Fibroblast of skin of right quadriceps (primary cell): ENCODE measurements around the gene NGEF.
A peak's percentile ranks its signal among the peaks of the same experiment; 100 is the strongest.
"Not testable (repeated sequence)": the region's sequence is repeated elsewhere in the genome, so short reads cannot be mapped to it uniquely, and the experiment has no call there.

ENCODE experiments used
- DNase-seq: peaks from one replicate; pipeline ENCODE4 v3.0.0-alpha.2; 2013

The NGEF gene

GRCh38 chr2:233013027-233013461 is at the start of gene NGEF:
NGEF (minus strand) TSS chr2:233013256; CDS start chr2:232974890, 38,366 bp downstream.
- no peak for DNase-seq

- no peak for DNase-seq
Measured at GRCh38 chr2:233062451-233062850, 49.4 kb upstream of the NGEF start.

- DNase-seq: no peak
Measured at GRCh38 chr2:233061591-233062450, 48.8 kb upstream of the NGEF start.

GRCh38 chr2:233060980-233061590 is 48.0 kb upstream of the NGEF start:
- no peak for DNase-seq

GRCh38 chr2:233060501-233060979 is 47.5 kb upstream of the NGEF start:
- no peak for DNase-seq

GRCh38 chr2:233059797-233060500 is 46.9 kb upstream of the NGEF start, which contains the start of gene INPP5D:
INPP5D (plus strand) TSS chr2:233060342; CDS start chr2:233060479, 137 bp downstream.
- no peak for DNase-seq

- no peak for DNase-seq
Measured at GRCh38 chr2:233059547-233059796, 46.4 kb upstream of the NGEF start.

- DNase-seq: no peak
Measured at GRCh38 chr2:233058717-233059546, 45.9 kb upstream of the NGEF start.

GRCh38 chr2:233056961-233057605 is 44.0 kb upstream of the NGEF start:
- no peak for DNase-seq

GRCh38 chr2:233055362-233055761 is 42.3 kb upstream of the NGEF start:
- DNase-seq: no peak

- DNase-seq: peak; percentile 26
Measured at GRCh38 chr2:233053928-233054784, 41.1 kb upstream of the NGEF start.

- not testable (repeated sequence) for DNase-seq
Measured at GRCh38 chr2:233052517-233052916, 39.5 kb upstream of the NGEF start.

GRCh38 chr2:233051241-233052149 is 38.4 kb upstream of the NGEF start:
- peak; percentile 35 for DNase-seq

- DNase-seq: no peak
Measured at GRCh38 chr2:233049194-233049761, 36.2 kb upstream of the NGEF start.

GRCh38 chr2:233048569-233049193 is 35.6 kb upstream of the NGEF start:
- DNase-seq: no peak

GRCh38 chr2:233047667-233048066 is 34.6 kb upstream of the NGEF start:
- no peak for DNase-seq

- DNase-seq: no peak
Measured at GRCh38 chr2:233047206-233047605, 34.1 kb upstream of the NGEF start.

- DNase-seq: no peak
Measured at GRCh38 chr2:233044974-233045605, 32.0 kb upstream of the NGEF start.

GRCh38 chr2:233042549-233042948 is 29.5 kb upstream of the NGEF start:
- no peak for DNase-seq
